Activated T-cell treated with anti-CD3 and anti-CD28 coated beads, Interleukin-2, amount 50 U/mL, for 4 hours (primary cell): ENCODE data around the gene GTF3C2. TPM values are rescaled to one million over a fixed set of nuclear protein-coding genes. Genes with fewer than 3 reads are reported as not detected.

ENCODE experiments used
- ATAC-seq, 2 donors: fragments of 200-7000 bp; cut with Tn5 transposase; one replicate each; pipeline ENCODE4 v1.10.0; 2021
- DNase-seq: peaks from one replicate; pipeline ENCODE4 v3.0.0-alpha.2; 2020
- H3K27me3 Mint-ChIP-seq: one replicate; pipeline ENCODE4 v1.8.0; 2021; ENCODE audit warnings: low read depth, mixed read lengths
- H3K36me3 Mint-ChIP-seq: one replicate; pipeline ENCODE4 v1.8.0; 2022; ENCODE audit warnings: mixed read lengths; ENCODE audit not compliant: insufficient read depth
- H3K4me1 Mint-ChIP-seq: one replicate; pipeline ENCODE4 v1.8.0; 2021; ENCODE audit warnings: low read depth, mixed read lengths
- H3K4me3 Mint-ChIP-seq: one replicate; pipeline ENCODE4 v1.8.0; 2021; ENCODE audit warnings: mild to moderate bottlenecking, moderate library complexity, mixed read lengths
- H3K9me3 Mint-ChIP-seq: one replicate; pipeline ENCODE4 v1.8.0; 2021; ENCODE audit warnings: mixed read lengths
- total RNA-seq, 3 donors: library from RNA; stranded (reverse); gene quantifications; one replicate each; pipeline ENCODE4 v1.2.1, GENCODE V29; 2021

Gene GTF3C2
- total RNA-seq, 3 donors from 2014 or later = 102 to 110 (median 107) TPM

DNA sequence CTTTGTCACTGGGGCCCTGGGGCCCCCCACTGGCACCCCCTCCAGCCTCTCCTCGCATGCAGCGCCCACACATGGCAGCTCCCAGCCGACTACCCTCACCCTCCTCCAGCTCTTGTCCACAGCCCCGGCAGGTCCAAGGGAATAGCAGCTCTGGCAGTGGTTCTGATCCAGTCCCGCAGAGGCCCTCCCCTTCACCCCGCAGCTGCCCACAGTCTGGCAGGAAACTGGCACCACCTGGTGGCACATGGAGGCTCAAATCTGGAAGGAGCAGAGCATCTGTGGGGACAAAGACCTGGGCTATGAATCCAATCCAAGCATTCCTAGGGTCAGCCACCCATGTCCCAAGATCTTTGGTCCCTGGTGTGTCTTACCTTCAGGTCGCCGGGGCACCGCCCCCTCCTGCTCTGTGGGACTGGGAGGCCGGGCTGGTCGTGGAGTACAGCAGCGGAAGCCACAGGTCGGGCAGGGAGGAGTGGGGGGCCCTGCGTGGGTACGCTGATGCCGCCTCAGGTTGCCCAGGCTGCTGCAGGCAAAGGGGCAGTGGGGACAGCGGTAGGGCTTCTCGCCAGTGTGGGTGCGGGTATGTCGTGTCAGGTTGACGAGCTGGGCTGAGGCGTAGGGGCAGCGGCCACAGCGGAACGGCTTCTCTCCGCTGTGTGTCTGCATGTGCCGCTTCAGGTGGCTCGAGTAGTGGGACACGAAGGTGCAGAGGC is 21.7 kb upstream of the GTF3C2 start:
- Mint-ChIP-seq H3K27me3 (no peaks in the 10 kb centered on the region), H3K36me3 (peaks cover 48% of the 10 kb centered on the region), H3K4me1 (peaks cover 24% of the 10 kb centered on the region), H3K9me3 (no peaks in the 10 kb centered on the region), H3K4me3 (no peak overlapping the region)
- ATAC-seq = no peak
- DNase-seq = no peak

GRCh38 chr2:27377618-27378095 is 21.1 kb upstream of the GTF3C2 start:
- ATAC-seq (no peak), DNase-seq (no peak)
- Mint-ChIP-seq H3K36me3 (peaks cover 53% of the 10 kb centered on the region), H3K4me3 (no peak overlapping the region), H3K9me3 (no peaks in the 10 kb centered on the region), H3K4me1 (peaks cover 27% of the 10 kb centered on the region), H3K27me3 (no peaks in the 10 kb centered on the region)

DNA sequence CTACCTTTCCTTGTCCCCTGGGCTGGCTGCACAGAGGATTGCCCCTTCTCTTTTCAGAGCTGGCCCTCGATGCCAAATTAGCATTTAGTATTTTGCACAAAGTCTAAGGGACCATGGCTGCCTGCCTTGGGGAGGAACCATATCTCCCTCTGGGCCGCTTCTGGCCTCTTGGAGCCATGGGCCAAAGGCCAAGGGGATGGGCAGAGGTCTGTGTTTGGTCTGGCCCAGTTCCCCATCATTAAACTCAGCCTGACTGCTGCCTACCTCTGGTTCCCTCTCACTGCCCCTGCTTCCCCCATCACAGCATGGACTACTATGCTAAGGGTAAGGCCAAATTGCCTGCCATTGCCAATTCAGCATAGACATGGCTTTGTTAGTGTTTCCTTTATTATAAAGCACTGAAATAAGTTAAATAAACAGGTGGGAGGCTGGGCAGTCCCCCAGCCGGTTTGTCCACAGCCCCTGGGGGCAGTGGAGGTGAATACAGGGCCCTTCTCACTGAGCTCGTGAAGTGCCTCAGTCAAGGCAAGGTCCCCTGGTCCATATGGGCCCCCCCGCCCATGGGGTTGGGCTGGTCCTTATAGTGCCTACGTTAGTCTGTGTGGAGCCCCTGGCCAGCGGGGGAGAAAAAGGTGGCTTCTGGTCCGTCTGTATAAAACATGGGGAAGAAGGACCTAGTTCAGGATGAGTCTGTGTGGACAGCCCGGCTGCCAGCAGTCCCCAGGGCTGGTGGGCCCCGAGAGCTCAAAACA is 20.5 kb upstream of the GTF3C2 start:
- ATAC-seq = no peak
- no peaks in the 10 kb centered on the region for H3K9me3 Mint-ChIP-seq
- DNase-seq = no peak
- H3K27me3 Mint-ChIP-seq = no peaks in the 10 kb centered on the region
- peaks cover 54% of the 10 kb centered on the region for H3K36me3 Mint-ChIP-seq
- H3K4me3 Mint-ChIP-seq = no peak overlapping the region
- H3K4me1 Mint-ChIP-seq = peaks cover 33% of the 10 kb centered on the region

DNA sequence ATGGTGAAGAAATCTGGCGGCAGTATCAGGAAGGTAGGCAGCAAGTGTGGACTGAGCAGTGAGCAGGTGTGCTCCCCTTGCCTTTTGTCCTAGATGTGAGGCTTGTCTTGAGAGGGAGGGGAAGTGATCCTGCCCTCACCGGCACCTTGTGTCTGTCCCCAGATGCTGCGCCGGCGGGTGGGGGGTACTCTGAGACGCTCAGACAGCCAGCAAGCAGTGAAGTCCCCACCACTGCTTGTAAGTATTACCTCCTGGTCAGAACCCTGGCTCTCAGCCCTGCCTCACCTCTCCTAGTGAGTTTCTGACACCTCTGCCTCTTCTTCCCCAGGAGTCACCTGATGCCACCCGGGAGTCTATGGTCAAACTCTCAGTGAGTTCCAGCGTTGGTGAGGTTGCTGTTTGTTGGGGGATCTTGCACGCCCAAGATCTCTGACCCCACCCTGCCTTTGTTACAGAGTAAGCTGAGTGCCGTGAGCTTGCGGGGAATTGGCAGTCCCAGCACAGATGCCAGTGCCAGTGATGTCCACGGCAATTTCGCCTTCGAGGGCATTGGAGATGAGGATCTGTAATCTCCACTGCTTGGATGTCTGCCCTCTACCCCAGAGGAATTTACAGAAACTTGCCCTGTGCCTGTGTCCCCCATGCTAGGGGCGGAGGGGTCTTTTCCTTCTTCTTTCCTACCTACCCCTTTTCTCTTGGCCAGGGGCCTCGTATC is 19.7 kb upstream of the GTF3C2 start:
- H3K4me1 Mint-ChIP-seq = peaks cover 40% of the 10 kb centered on the region
- no peak for ATAC-seq
- DNase-seq = no peak
- H3K4me3 Mint-ChIP-seq = no peak overlapping the region
- H3K9me3 Mint-ChIP-seq = no peaks in the 10 kb centered on the region
- H3K27me3 Mint-ChIP-seq = no peaks in the 10 kb centered on the region
- H3K36me3 Mint-ChIP-seq = peaks cover 52% of the 10 kb centered on the region

DNA sequence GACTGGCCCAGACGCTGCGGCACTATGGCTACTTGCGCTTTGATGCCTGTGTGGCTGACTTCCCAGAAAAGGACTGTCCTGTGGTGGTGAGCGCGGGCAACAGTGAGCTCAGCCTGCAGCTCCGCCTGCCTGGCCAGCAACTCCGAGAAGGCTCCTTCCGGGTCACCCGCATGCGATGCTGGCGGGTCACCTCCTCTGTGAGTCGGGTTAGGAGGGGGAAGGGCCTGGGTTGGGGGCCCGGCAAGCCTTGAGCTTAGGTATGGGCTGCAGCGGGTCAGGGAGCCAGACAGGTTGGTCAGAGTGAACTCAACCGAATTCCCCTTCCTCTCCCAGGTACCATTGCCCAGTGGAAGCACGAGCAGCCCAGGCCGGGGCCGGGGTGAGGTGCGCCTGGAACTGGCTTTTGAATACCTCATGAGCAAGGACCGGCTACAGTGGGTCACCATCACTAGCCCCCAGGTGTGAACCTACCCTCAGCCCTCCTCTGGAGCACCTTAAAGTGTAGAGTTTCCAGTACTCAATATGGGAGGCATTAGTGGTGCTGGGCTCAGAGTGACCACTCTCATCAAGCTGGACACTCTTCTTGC is 19.0 kb upstream of the GTF3C2 start:
- Mint-ChIP-seq H3K36me3 (peaks cover 50% of the 10 kb centered on the region), H3K4me1 (peaks cover 35% of the 10 kb centered on the region), H3K27me3 (no peaks in the 10 kb centered on the region), H3K9me3 (no peaks in the 10 kb centered on the region), H3K4me3 (no peak overlapping the region)
- ATAC-seq (no peak), DNase-seq (no peak)

GRCh38 chr2:27373567-27373966 is 17.0 kb upstream of the GTF3C2 start:
- Mint-ChIP-seq H3K27me3 (no peaks in the 10 kb centered on the region), H3K4me1 (peaks cover 33% of the 10 kb centered on the region), H3K9me3 (no peaks in the 10 kb centered on the region), H3K4me3 (no peak overlapping the region), H3K36me3 (peaks cover 50% of the 10 kb centered on the region)
- no peak for DNase-seq
- no peak for ATAC-seq

- DNase-seq (no peak), ATAC-seq (no peak)
- Mint-ChIP-seq H3K36me3 (peaks cover 56% of the 10 kb centered on the region), H3K4me3 (peak overlapping the region; percentile 55), H3K9me3 (no peaks in the 10 kb centered on the region), H3K4me1 (peaks cover 38% of the 10 kb centered on the region), H3K27me3 (no peaks in the 10 kb centered on the region)
Observed at GRCh38 chr2:27372937-27373336, 16.4 kb upstream of the GTF3C2 start.

GRCh38 chr2:27370816-27371620 is 14.5 kb upstream of the GTF3C2 start:
- Mint-ChIP-seq H3K4me3 (peak overlapping the region; percentile 82), H3K4me1 (peaks cover 46% of the 10 kb centered on the region), H3K9me3 (no peaks in the 10 kb centered on the region), H3K27me3 (no peaks in the 10 kb centered on the region), H3K36me3 (peaks cover 52% of the 10 kb centered on the region)
- DNase-seq (no peak), ATAC-seq (peak; percentile 16)

GRCh38 chr2:27370026-27370815 is 13.7 kb upstream of the GTF3C2 start, which contains the start of the genes EIF2B4 and SNX17:
TSS of gene EIF2B4 (minus strand) at chr2:27370338. CDS start at chr2:27370314, 24 bp downstream.
TSS of gene SNX17 (plus strand) at chr2:27370616. CDS start at chr2:27370744, 128 bp downstream.
- H3K9me3 Mint-ChIP-seq = no peaks in the 10 kb centered on the region
- H3K4me3 Mint-ChIP-seq = peak within 1 kb of the TSS; percentile 82
- H3K4me1 Mint-ChIP-seq = peaks cover 46% of the 10 kb centered on the region
- ATAC-seq (peak; percentile 94 to 96), DNase-seq (peak; percentile 99)
- peaks cover 47% of the 10 kb centered on the region for H3K36me3 Mint-ChIP-seq
- H3K27me3 Mint-ChIP-seq = no peaks in the 10 kb centered on the region

GRCh38 chr2:27369471-27370025 is 13.0 kb upstream of the GTF3C2 start:
- ATAC-seq (peak in 1 of 2 donors; percentile 13), DNase-seq (no peak)
- Mint-ChIP-seq H3K27me3 (no peaks in the 10 kb centered on the region), H3K4me1 (peaks cover 45% of the 10 kb centered on the region), H3K36me3 (peaks cover 44% of the 10 kb centered on the region), H3K4me3 (peak overlapping the region; percentile 82), H3K9me3 (no peaks in the 10 kb centered on the region)

DNA sequence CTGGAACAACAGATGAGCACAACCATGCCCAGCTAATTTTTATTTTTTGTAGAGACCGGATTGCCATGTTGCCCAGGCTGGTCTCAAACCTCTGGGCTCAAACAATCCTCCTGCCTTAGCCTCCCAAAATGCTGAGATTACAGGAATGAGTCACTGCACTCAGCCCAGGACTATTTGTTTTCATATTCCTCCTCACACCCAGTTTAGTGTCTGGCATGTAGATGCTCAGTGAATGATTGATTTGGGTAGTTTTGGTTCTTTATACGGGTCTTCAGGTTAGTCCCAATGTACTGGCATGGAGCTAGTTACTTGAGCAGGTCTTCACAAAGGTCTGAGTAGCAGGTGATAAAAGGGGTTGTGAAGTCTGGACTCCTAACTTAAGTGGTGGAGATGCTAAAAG is 7.4 kb upstream of the GTF3C2 start:
- Mint-ChIP-seq H3K9me3 (no peaks in the 10 kb centered on the region), H3K27me3 (no peaks in the 10 kb centered on the region), H3K4me1 (peaks cover 16% of the 10 kb centered on the region), H3K36me3 (peaks cover 32% of the 10 kb centered on the region), H3K4me3 (no peak overlapping the region)
- DNase-seq = no peak
- ATAC-seq = no peak

GRCh38 chr2:27362678-27363420 is 6.3 kb upstream of the GTF3C2 start:
- DNase-seq (no peak), ATAC-seq (no peak)
- Mint-ChIP-seq H3K27me3 (no peaks in the 10 kb centered on the region), H3K4me1 (peaks cover 14% of the 10 kb centered on the region), H3K9me3 (no peaks in the 10 kb centered on the region), H3K36me3 (peaks cover 26% of the 10 kb centered on the region), H3K4me3 (no peak overlapping the region)
